Keratinocyte (primary cell): ENCODE results near the gene EFNB3. TPM values are rescaled to one million over a fixed set of nuclear protein-coding genes. Genes with fewer than 3 reads are reported as not detected.
A peak's percentile ranks its signal among the peaks of the same experiment; 100 is the strongest.

Experiments used
- DNase-seq: peaks from one replicate; pipeline ENCODE4 v3.0.0-alpha.2; 2011; ENCODE audit warnings: low read depth, missing footprints, low spot score
- FAIRE-seq: peaks from 2 replicates; lab custom pipeline; 2011; peaks lifted over from hg19 to GRCh38; lab: Jason Lieb, UNC
- H2AFZ ChIP-seq: 2 replicates; pipeline ENCODE4 v1.6.0; 2012; ENCODE audit warnings: low read length, control low read depth, inconsistent platforms; ENCODE audit not compliant: control insufficient read depth
- H3K27ac ChIP-seq: 2 replicates; pipeline ENCODE4 v1.5.1; 2011; ENCODE audit warnings: low read length; ENCODE audit not compliant: control insufficient read depth, insufficient read depth
- H3K27me3 ChIP-seq: 3 replicates; pipeline ENCODE4 v1.6.0; 2011; ENCODE audit warnings: low read length; ENCODE audit not compliant: control insufficient read depth, insufficient read depth; ENCODE audit errors: extremely low read depth
- H3K36me3 ChIP-seq, 2 experiments: 2 replicates in 1 of 2; 3 replicates in 1 of 2; pipeline ENCODE4 v1.5.1; 2011; ENCODE audit warnings: low read length in 2 of 2, mild to moderate bottlenecking in 1 of 2; ENCODE audit not compliant: control insufficient read depth in 2 of 2, insufficient read depth in 2 of 2; ENCODE audit errors: extremely low read depth in 1 of 2
- H3K4me1 ChIP-seq: 3 replicates; pipeline ENCODE4 v1.5.1; 2011; ENCODE audit warnings: low read length; ENCODE audit not compliant: control insufficient read depth, insufficient read depth; ENCODE audit errors: extremely low read depth
- H3K4me2 ChIP-seq: 3 replicates; pipeline ENCODE4 v1.6.0; 2011; ENCODE audit warnings: low read depth, low read length; ENCODE audit not compliant: control insufficient read depth, insufficient read depth; ENCODE audit errors: extremely low read depth
- H3K4me3 ChIP-seq, 3 experiments: fragments of 200-600 bp in 1 of 3; sonication (generic) in 1 of 3; 2 replicates in 2 of 3; 3 replicates in 1 of 3; pipeline ENCODE4 v1.5.1; 2011 to 2016; ENCODE audit warnings: low read length in 3 of 3, mild to moderate bottlenecking in 3 of 3, control low read depth in 2 of 3, inconsistent platforms in 1 of 3, low read depth in 1 of 3, mixed read lengths in 1 of 3, mixed run types in 1 of 3, moderate library complexity in 1 of 3; ENCODE audit not compliant: control insufficient read depth in 2 of 3, insufficient read depth in 2 of 3; ENCODE audit errors: extremely low read depth in 1 of 3
- H3K79me2 ChIP-seq: 2 replicates; pipeline ENCODE4 v1.6.0; 2012; ENCODE audit warnings: low read length; ENCODE audit not compliant: control insufficient read depth, insufficient read depth
- H3K9ac ChIP-seq: 3 replicates; pipeline ENCODE4 v1.6.0; 2011; ENCODE audit warnings: low read length; ENCODE audit not compliant: control insufficient read depth, insufficient read depth; ENCODE audit errors: extremely low read depth
- H3K9me1 ChIP-seq: 3 replicates; pipeline ENCODE4 v1.6.0; 2011; ENCODE audit warnings: low read length; ENCODE audit not compliant: control insufficient read depth, insufficient read depth; ENCODE audit errors: extremely low read depth
- H3K9me3 ChIP-seq: 2 replicates; pipeline ENCODE4 v1.5.1; 2012; ENCODE audit warnings: low read depth, low read length; ENCODE audit not compliant: control insufficient read depth
- H4K20me1 ChIP-seq: 3 replicates; pipeline ENCODE4 v1.6.0; 2011; ENCODE audit warnings: low read length; ENCODE audit not compliant: control insufficient read depth, insufficient read depth; ENCODE audit errors: extremely low read depth
- EZH2 ChIP-seq: IDR thresholded peaks from one replicate; pipeline ENCODE4 v1.6.1; 2012; ENCODE audit warnings: inconsistent platforms, mild to moderate bottlenecking, low read length, moderate library complexity
- dilution Hi-C: fragments of 300-500 bp; cut with MboI; formaldehyde crosslinking; loops from one replicate; pipeline ENCODE4 v1.7.0; 2020; ENCODE audit warnings: low sequenced_read_pairs; ENCODE audit not compliant: extremely low pct_ligation_motif_present
- polyA plus RNA-seq, 5 experiments: library from polyadenylated mRNA; depleted of rRNA in 3 of 5; stranded (reverse) in 3 of 5; stranded (forward) in 1 of 5; unstranded in 1 of 5; fragments of >200 nt; gene quantifications; 1 replicate in 1 of 5; 2 replicates in 3 of 5; 3 replicates in 1 of 5; pipeline versions ENCODE4 v1.2.1 to v1.2.3, GENCODE V29; 2011 to 2012; ENCODE audit warnings: missing spikeins in 2 of 5, low read depth in 1 of 5, low replicate concordance in 1 of 5
- TF ChIP-seq, protein P1 (sequence below), 3 experiments: IDR thresholded peaks in 1 of 3; conservative IDR thresholded peaks in 1 of 3; optimal IDR thresholded peaks in 1 of 3; 2 replicates in 2 of 3; 3 replicates in 1 of 3; pipeline versions ENCODE3 to v1.5.1; 2011; ENCODE audit warnings: low read length in 3 of 3, mild to moderate bottlenecking in 3 of 3, moderate library complexity in 2 of 3, control low read depth in 1 of 3, inconsistent platforms in 1 of 3; ENCODE audit not compliant: insufficient read depth in 2 of 3; ENCODE audit errors: extremely low read depth in 1 of 3

Gene EFNB3
- polyA plus RNA-seq, 1 donor (not counting 4 experiments of a cell fraction or from before 2014, with no cell fraction given), result 4.1 TPM

DNA sequence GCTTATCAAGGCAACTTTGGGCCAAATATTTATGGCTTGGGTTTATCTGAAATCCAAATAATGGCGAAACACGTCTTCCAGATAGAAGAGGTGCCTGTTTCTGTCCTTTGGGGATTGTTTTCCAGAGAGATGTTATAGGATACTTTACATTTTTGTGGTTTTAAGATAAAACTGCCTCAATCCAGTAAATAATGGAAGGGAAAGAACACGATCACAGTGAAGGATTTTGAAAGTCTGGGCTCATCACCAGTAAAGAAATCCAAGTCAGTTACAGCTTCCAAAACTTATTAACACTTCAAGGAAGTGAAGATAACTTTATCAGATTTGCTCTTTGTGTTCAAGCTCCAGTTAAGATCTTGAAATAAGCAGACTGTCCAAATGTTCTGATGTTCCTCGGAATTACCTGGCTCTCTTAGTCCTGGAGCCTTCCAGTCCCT lies 42.7 kb downstream of the EFNB3 start:
- H3K9me1 ChIP-seq, result no peaks in the 10 kb centered on the region
- no peak overlapping the region for H3K27ac ChIP-seq
- FAIRE-seq (peak; percentile 44), DNase-seq (no peak)
- TF ChIP-seq, protein P1, sequence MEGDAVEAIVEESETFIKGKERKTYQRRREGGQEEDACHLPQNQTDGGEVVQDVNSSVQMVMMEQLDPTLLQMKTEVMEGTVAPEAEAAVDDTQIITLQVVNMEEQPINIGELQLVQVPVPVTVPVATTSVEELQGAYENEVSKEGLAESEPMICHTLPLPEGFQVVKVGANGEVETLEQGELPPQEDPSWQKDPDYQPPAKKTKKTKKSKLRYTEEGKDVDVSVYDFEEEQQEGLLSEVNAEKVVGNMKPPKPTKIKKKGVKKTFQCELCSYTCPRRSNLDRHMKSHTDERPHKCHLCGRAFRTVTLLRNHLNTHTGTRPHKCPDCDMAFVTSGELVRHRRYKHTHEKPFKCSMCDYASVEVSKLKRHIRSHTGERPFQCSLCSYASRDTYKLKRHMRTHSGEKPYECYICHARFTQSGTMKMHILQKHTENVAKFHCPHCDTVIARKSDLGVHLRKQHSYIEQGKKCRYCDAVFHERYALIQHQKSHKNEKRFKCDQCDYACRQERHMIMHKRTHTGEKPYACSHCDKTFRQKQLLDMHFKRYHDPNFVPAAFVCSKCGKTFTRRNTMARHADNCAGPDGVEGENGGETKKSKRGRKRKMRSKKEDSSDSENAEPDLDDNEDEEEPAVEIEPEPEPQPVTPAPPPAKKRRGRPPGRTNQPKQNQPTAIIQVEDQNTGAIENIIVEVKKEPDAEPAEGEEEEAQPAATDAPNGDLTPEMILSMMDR (optimal IDR thresholded peaks at IDR 0.05 in 1 of 3, IDR thresholded peaks at IDR 0.05 in 1 of 3, conservative IDR thresholded peaks at IDR 0.05 in 1 of 3; ENCODE audit: extremely low read depth in 1 of 3, insufficient read depth in 2 of 3, low read length in 3 of 3), result no peak
- TF ChIP-seq EZH2, result no peak
- H3K36me3 ChIP-seq, result no peaks in the 10 kb centered on the region
- H4K20me1 ChIP-seq, result no peaks in the 10 kb centered on the region
- no peaks in the 10 kb centered on the region for H3K27me3 ChIP-seq
- peaks cover 30% of the 10 kb centered on the region for H3K4me1 ChIP-seq
- no peak overlapping the region for H3K9ac ChIP-seq
- H2AFZ ChIP-seq, result peak overlapping the region; percentile 73
- no peak overlapping the region for H3K4me3 ChIP-seq
- H3K79me2 ChIP-seq, result no peaks in the 10 kb centered on the region
- H3K9me3 ChIP-seq, result no peaks in the 10 kb centered on the region
- no peak overlapping the region for H3K4me2 ChIP-seq
- dilution Hi-C loops, result no loop called here

DNA sequence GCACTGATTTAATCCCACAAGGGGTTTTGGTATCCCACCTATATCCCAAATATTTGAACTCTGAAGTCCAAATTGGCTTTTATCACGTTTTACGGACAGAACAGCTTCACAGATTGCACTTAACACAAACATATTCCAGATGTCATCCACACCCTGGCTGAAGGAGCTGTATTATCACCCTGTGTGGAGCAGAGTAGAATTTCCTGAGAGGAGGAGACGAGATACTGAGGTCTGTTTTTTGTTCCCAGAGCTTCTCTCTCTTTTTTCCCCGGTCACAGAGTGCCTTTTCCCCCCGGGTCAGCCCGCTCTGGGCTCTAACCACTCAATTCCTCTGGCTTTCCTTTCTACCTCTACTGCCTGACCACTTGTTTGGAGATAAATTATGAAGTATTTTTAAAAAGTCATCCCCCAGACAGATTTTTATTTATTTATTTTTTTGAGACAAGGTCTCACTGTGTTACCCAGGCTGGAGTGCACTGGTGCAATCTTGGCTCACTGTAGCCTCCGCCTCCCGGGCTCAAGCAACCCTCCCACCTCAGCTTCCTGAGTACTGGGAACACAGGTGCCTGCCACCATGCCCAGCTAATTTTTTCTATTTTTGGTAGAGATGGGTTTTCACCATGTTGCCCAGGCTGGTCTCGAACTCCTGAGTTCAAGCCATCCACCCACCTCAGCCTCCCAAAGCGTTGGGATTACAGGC lies 43.2 kb downstream of the EFNB3 start:
- peak overlapping the region; percentile 73 for H2AFZ ChIP-seq
- no peak for DNase-seq
- H3K4me1 ChIP-seq, result peaks cover 30% of the 10 kb centered on the region
- no peaks in the 10 kb centered on the region for H4K20me1 ChIP-seq
- dilution Hi-C loops, result no loop called here
- no peak overlapping the region for H3K4me3 ChIP-seq
- no peak overlapping the region for H3K9ac ChIP-seq
- no peaks in the 10 kb centered on the region for H3K9me1 ChIP-seq
- TF ChIP-seq, protein P1 (optimal IDR thresholded peaks at IDR 0.05 in 1 of 3, IDR thresholded peaks at IDR 0.05 in 1 of 3, conservative IDR thresholded peaks at IDR 0.05 in 1 of 3; ENCODE audit: extremely low read depth in 1 of 3, insufficient read depth in 2 of 3, low read length in 3 of 3), result no peak
- no peak for TF ChIP-seq EZH2
- H3K9me3 ChIP-seq, result no peaks in the 10 kb centered on the region
- H3K36me3 ChIP-seq, result no peaks in the 10 kb centered on the region
- FAIRE-seq, result no peak
- H3K27me3 ChIP-seq, result no peaks in the 10 kb centered on the region
- no peak overlapping the region for H3K27ac ChIP-seq
- no peaks in the 10 kb centered on the region for H3K79me2 ChIP-seq
- no peak overlapping the region for H3K4me2 ChIP-seq
